ENCODE data around the gene DENND5A.
"Not testable (repeated sequence)": the region's sequence is repeated elsewhere in the genome, so short reads cannot be mapped to it uniquely, and the experiment has no call there.

DENND5A gene

DNA sequence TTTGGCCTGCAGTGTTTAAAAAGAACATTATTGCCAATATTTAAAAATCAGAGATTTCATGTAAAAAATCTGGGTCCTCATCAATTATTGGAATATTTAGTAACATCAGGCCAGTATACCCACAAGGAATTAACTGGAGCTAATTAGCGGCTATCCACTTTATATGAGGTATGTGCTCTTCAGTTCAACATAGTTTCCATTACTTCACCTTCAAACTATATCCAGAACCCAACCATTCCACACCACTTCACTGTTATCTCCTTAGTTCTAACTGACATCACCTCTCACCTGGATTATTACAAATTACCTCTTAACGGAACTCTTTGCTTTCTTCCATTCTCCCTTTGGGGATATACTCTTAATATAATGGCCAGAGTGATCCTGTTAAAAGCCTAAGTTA is 64.7 kb downstream of the DENND5A start:
- peaks cover 3% of the 10 kb centered on the region; the same call in 1 of the 2 replicates for H3K27me3 ChIP-seq (ENCODE audit: control insufficient read depth, low read length)
- no peak overlapping the region for H3K4me3 ChIP-seq (ENCODE audit: low read length)
- H3K36me3 ChIP-seq (ENCODE audit: control insufficient read depth, low read length) = no peaks in the 10 kb centered on the region
- no peaks in the 10 kb centered on the region for H3K9me3 ChIP-seq (ENCODE audit: control insufficient read depth, insufficient read depth, low read length)
- no peaks in the 10 kb centered on the region for H3K4me1 ChIP-seq (ENCODE audit: control insufficient read depth, low read length)
- no peaks in the 10 kb centered on the region; the same call in 1 of the 2 replicates for H4K20me1 ChIP-seq (ENCODE audit: control insufficient read depth, insufficient read depth, low read depth, low read length)
- no peaks in the 10 kb centered on the region for H3F3A ChIP-seq (ENCODE audit: control insufficient read depth, insufficient read depth)
- no peak for TF ChIP-seq EZH2phosphoT487 (IDR thresholded peaks at IDR 0.05; ENCODE audit: borderline replicate concordance, low read length)
- no peak for TF ChIP-seq CTCF (IDR thresholded peaks at IDR 0.05; ENCODE audit: low read depth, low read length, poor library complexity, severe bottlenecking)
- no peaks in the 10 kb centered on the region for H3K79me2 ChIP-seq (ENCODE audit: control insufficient read depth, low read length)
- H3K4me2 ChIP-seq (ENCODE audit: low read length) = no peak overlapping the region
- H3K9me2 ChIP-seq (replicated peaks; ENCODE audit: control insufficient read depth, low read length) = no peaks in the 10 kb centered on the region
- H3K27ac ChIP-seq (ENCODE audit: low read depth, low read length) = no peak overlapping the region

DNA sequence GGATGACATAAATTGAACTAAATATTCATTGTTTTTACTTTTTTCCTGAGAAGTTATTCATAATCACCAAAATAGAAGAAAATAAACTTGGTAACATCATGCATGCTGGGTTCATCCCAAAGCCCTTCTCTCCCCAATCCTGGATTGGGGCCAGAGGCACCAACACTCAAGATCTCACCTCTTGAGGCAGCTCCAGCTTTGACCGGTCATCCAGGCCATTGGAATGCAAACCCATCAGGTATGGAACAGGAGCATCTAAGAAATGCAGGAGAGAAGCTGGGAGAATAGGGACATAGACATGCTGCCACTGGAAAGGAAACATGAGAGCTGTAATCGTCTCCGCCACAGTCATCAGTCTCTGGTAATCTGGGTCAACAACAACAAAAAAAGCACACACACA is 71.8 kb downstream of the DENND5A start:
- Histone ChIP-seq H3F3A (ENCODE audit: control insufficient read depth, insufficient read depth) (no peaks in the 10 kb centered on the region), H3K9me3 (ENCODE audit: control insufficient read depth, insufficient read depth, low read length) (peaks cover 2% of the 10 kb centered on the region; the same call in 1 of the 2 replicates), H3K27ac (ENCODE audit: low read depth, low read length) (no peak overlapping the region), H3K9me2 (replicated peaks; ENCODE audit: control insufficient read depth, low read length) (no peaks in the 10 kb centered on the region), H3K4me2 (ENCODE audit: low read length) (no peak overlapping the region), H3K27me3 (ENCODE audit: control insufficient read depth, low read length) (no peaks in the 10 kb centered on the region), H3K79me2 (ENCODE audit: control insufficient read depth, low read length) (no peaks in the 10 kb centered on the region), H3K36me3 (ENCODE audit: control insufficient read depth, low read length) (no peaks in the 10 kb centered on the region), H4K20me1 (ENCODE audit: control insufficient read depth, insufficient read depth, low read depth, low read length) (no peaks in the 10 kb centered on the region), H3K4me1 (ENCODE audit: control insufficient read depth, low read length) (no peaks in the 10 kb centered on the region), H3K4me3 (ENCODE audit: low read length) (no peak overlapping the region)
- TF ChIP-seq EZH2phosphoT487 (IDR thresholded peaks at IDR 0.05; ENCODE audit: borderline replicate concordance, low read length) = no peak
- TF ChIP-seq CTCF (IDR thresholded peaks at IDR 0.05; ENCODE audit: low read depth, low read length, poor library complexity, severe bottlenecking) = no peak

DNA sequence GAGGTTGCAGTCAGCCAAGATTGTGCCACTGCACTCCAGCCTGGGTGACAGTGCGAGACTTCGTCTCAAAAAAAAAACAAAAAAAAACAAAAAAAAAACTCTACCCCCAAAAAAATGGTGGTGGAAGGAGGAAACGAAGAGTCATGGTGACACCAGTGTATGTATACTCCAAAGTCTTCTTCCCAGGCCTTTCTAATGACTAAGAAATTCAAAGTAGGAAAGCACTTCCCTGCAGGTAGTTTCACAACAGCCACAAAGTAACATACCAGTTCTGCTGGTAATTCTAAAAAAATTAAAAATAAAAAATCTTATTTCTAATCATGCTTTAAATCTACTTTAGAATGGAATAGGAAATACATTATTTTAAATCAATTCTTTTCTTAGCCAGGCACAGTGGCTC is 72.6 kb downstream of the DENND5A start:
- H3K9me3 ChIP-seq (ENCODE audit: control insufficient read depth, insufficient read depth, low read length) = peaks cover 2% of the 10 kb centered on the region; the same call in 1 of the 2 replicates
- H3K27ac ChIP-seq (ENCODE audit: low read depth, low read length) = no peak overlapping the region
- H3K27me3 ChIP-seq (ENCODE audit: control insufficient read depth, low read length) = no peaks in the 10 kb centered on the region
- H3F3A ChIP-seq (ENCODE audit: control insufficient read depth, insufficient read depth) = no peaks in the 10 kb centered on the region
- no peaks in the 10 kb centered on the region for H3K36me3 ChIP-seq (ENCODE audit: control insufficient read depth, low read length)
- H3K4me3 ChIP-seq (ENCODE audit: low read length) = no peak overlapping the region
- no peak for TF ChIP-seq CTCF (IDR thresholded peaks at IDR 0.05; ENCODE audit: low read depth, low read length, poor library complexity, severe bottlenecking)
- TF ChIP-seq EZH2phosphoT487 (IDR thresholded peaks at IDR 0.05; ENCODE audit: borderline replicate concordance, low read length) = no peak
- H3K9me2 ChIP-seq (replicated peaks; ENCODE audit: control insufficient read depth, low read length) = no peaks in the 10 kb centered on the region
- H4K20me1 ChIP-seq (ENCODE audit: control insufficient read depth, insufficient read depth, low read depth, low read length) = no peaks in the 10 kb centered on the region
- H3K4me2 ChIP-seq (ENCODE audit: low read length) = no peak overlapping the region
- no peaks in the 10 kb centered on the region for H3K4me1 ChIP-seq (ENCODE audit: control insufficient read depth, low read length)
- H3K79me2 ChIP-seq (ENCODE audit: control insufficient read depth, low read length) = no peaks in the 10 kb centered on the region

- H4K20me1 ChIP-seq (ENCODE audit: control insufficient read depth, insufficient read depth, low read depth, low read length); H3F3A ChIP-seq (ENCODE audit: control insufficient read depth, insufficient read depth); H3K79me2 ChIP-seq (ENCODE audit: control insufficient read depth, low read length); H3K9me3 ChIP-seq (ENCODE audit: control insufficient read depth, insufficient read depth, low read length); H3K36me3 ChIP-seq (ENCODE audit: control insufficient read depth, low read length); H3K4me1 ChIP-seq (ENCODE audit: control insufficient read depth, low read length); H3K4me2 ChIP-seq (ENCODE audit: low read length); H3K9me2 ChIP-seq (replicated peaks; ENCODE audit: control insufficient read depth, low read length); H3K27ac ChIP-seq (ENCODE audit: low read depth, low read length); H3K4me3 ChIP-seq (ENCODE audit: low read length); H3K27me3 ChIP-seq (ENCODE audit: control insufficient read depth, low read length): not testable (repeated sequence)
Measured at GRCh38 chr11:9190326-9191016, 74.7 kb downstream of the DENND5A start.

DNA sequence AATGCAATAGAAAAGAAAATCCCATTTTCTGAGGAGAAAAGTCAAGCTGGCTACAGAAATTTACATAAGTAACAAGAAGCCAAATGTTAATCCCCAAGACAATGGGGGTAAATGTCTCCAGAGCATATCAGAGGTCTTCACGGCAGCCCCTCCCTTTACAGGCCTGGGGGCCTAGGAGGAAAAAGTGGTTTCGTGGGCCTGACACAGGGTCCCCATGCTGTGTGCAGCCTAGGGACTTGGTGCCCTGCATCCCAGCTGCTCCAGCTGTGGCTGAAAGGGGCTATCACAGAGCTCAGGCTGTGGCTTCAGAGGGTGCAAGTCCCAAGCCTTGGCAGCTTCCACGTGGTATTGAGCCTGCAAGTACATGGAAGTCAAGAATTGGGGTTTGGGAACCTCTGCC is 76.3 kb downstream of the DENND5A start:
- H3K9me2 ChIP-seq (replicated peaks; ENCODE audit: control insufficient read depth, low read length) = not testable (repeated sequence)

More for the DNA sequence above, 76.3 kb downstream of the DENND5A start:
- not testable (repeated sequence) for H3K36me3 ChIP-seq (ENCODE audit: control insufficient read depth, low read length); H3K27ac ChIP-seq (ENCODE audit: low read depth, low read length); H3K9me3 ChIP-seq (ENCODE audit: control insufficient read depth, insufficient read depth, low read length); H3K4me3 ChIP-seq (ENCODE audit: low read length); H3K4me1 ChIP-seq (ENCODE audit: control insufficient read depth, low read length); H3K79me2 ChIP-seq (ENCODE audit: control insufficient read depth, low read length); H4K20me1 ChIP-seq (ENCODE audit: control insufficient read depth, insufficient read depth, low read depth, low read length); H3F3A ChIP-seq (ENCODE audit: control insufficient read depth, insufficient read depth); H3K4me2 ChIP-seq (ENCODE audit: low read length); H3K27me3 ChIP-seq (ENCODE audit: control insufficient read depth, low read length)

All from DOHH2 (cell line).